Measurements from ENCODE around the gene SLFN13.

GRCh38 chr17:35496451-35497290 lies 48.1 kb upstream of the SLFN13 start:
- no peak for TF ChIP-seq CTCF (IDR thresholded peaks at IDR 0.05; ENCODE audit: poor library complexity)
- TF ChIP-seq EZH2phosphoT487 (IDR thresholded peaks at IDR 0.05; ENCODE audit: low read depth, severe bottlenecking, unreplicated experiment) = no peak

All from hepatocyte (in vitro differentiated cells).